Measurements from ENCODE around the gene TCF23.

TCF23 gene

DNA sequence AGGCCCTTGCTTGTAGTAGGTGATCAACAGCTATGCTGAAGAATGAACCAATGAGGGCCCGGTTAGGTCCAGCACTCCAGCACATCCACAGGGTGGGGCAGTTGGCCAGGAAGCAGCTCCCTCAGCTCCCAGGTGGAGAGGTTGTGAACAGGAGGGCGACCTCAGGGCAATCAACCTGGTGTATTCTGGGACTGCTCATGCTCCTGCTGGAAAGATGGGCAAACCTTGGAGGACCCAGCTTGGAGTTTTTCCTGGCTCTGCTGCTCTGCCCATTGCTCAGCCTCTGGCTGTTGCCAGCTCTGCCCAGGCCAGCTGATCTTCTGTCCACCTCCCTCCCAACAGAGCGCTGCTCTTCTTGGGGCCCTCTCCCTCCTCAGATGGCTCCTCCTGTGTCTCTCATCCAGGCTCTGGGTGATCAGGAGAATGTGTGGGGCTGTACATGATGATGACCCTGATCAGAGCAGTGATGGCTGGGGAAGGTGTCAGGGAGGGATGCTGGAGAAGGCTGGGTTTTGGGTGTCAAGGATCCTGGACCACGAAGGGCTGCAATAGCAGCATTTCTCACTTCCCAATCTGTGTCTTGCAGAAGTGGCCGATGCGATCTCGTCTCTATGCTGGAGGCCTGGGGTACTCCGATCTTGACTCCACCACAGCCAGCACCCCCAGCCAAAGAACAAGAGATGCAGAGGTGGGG lies 3.4 kb downstream of the TCF23 start:
- no peak for TF ChIP-seq EZH2phosphoT487 (IDR thresholded peaks at IDR 0.05; ENCODE audit: borderline replicate concordance, low read length)
- TF ChIP-seq, protein P1, sequence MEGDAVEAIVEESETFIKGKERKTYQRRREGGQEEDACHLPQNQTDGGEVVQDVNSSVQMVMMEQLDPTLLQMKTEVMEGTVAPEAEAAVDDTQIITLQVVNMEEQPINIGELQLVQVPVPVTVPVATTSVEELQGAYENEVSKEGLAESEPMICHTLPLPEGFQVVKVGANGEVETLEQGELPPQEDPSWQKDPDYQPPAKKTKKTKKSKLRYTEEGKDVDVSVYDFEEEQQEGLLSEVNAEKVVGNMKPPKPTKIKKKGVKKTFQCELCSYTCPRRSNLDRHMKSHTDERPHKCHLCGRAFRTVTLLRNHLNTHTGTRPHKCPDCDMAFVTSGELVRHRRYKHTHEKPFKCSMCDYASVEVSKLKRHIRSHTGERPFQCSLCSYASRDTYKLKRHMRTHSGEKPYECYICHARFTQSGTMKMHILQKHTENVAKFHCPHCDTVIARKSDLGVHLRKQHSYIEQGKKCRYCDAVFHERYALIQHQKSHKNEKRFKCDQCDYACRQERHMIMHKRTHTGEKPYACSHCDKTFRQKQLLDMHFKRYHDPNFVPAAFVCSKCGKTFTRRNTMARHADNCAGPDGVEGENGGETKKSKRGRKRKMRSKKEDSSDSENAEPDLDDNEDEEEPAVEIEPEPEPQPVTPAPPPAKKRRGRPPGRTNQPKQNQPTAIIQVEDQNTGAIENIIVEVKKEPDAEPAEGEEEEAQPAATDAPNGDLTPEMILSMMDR (IDR thresholded peaks at IDR 0.05; ENCODE audit: low read depth, low read length, poor library complexity, severe bottlenecking), result no peak
- no peak overlapping the region for H3K4me3 ChIP-seq (ENCODE audit: low read length)
- no peaks in the 10 kb centered on the region for H3K79me2 ChIP-seq (ENCODE audit: control insufficient read depth, low read length)
- no peaks in the 10 kb centered on the region for H4K20me1 ChIP-seq (ENCODE audit: control insufficient read depth, insufficient read depth, low read depth, low read length)
- H3F3A ChIP-seq (ENCODE audit: control insufficient read depth, insufficient read depth), result no peaks in the 10 kb centered on the region
- no peaks in the 10 kb centered on the region for H3K4me1 ChIP-seq (ENCODE audit: control insufficient read depth, low read length)
- H3K27ac ChIP-seq (ENCODE audit: low read depth, low read length), result no peak overlapping the region
- no peaks in the 10 kb centered on the region for H3K9me2 ChIP-seq (replicated peaks; ENCODE audit: control insufficient read depth, low read length)
- H3K36me3 ChIP-seq (ENCODE audit: control insufficient read depth, low read length), result no peaks in the 10 kb centered on the region
- H3K4me2 ChIP-seq (ENCODE audit: low read length), result no peak overlapping the region
- no peaks in the 10 kb centered on the region for H3K9me3 ChIP-seq (ENCODE audit: control insufficient read depth, insufficient read depth, low read length)
- H3K27me3 ChIP-seq (ENCODE audit: control insufficient read depth, low read length), result no peaks in the 10 kb centered on the region

DNA sequence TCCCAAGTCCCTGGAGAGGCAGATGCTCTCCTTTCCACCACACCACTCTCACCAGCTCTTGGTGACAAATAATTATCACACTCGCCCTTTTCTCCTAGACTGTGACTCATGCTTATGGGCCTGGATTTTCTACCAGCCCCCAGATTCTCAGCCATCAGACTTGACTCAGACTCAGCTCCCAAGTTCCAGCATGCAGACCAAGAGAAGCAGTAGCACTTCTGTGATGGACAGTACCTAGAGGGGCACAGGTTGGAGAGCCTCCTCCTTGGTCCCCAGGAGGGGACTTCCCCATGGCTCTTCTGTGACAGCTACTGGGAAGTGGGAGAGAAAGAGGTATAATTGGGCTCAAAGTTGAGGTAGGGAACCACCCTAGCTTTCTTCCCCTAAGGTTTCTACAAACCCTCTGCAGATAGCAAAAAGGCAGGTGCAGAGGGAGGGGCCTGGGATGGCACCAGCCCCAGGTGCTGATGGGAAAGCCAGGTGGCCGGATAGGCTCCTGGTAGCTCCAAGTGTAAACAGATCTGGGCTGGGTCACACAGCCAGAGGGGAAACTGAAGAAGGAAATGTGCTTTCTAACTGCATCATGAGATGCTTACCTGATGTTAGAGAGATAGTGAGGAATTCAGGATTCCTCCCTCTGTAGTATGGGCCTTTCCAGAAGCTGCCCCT lies 4.1 kb downstream of the TCF23 start:
- no peaks in the 10 kb centered on the region for H3K27me3 ChIP-seq (ENCODE audit: control insufficient read depth, low read length)
- no peaks in the 10 kb centered on the region for H3K36me3 ChIP-seq (ENCODE audit: control insufficient read depth, low read length)
- H3K79me2 ChIP-seq (ENCODE audit: control insufficient read depth, low read length), result no peaks in the 10 kb centered on the region
- H4K20me1 ChIP-seq (ENCODE audit: control insufficient read depth, insufficient read depth, low read depth, low read length), result no peaks in the 10 kb centered on the region
- no peaks in the 10 kb centered on the region for H3K4me1 ChIP-seq (ENCODE audit: control insufficient read depth, low read length)
- H3K9me3 ChIP-seq (ENCODE audit: control insufficient read depth, insufficient read depth, low read length), result no peaks in the 10 kb centered on the region
- no peak overlapping the region for H3K27ac ChIP-seq (ENCODE audit: low read depth, low read length)
- H3F3A ChIP-seq (ENCODE audit: control insufficient read depth, insufficient read depth), result no peaks in the 10 kb centered on the region; the same call in 1 of the 2 replicates
- TF ChIP-seq EZH2phosphoT487 (IDR thresholded peaks at IDR 0.05; ENCODE audit: borderline replicate concordance, low read length), result no peak
- TF ChIP-seq, protein P1 (IDR thresholded peaks at IDR 0.05; ENCODE audit: low read depth, low read length, poor library complexity, severe bottlenecking), result no peak
- no peaks in the 10 kb centered on the region for H3K9me2 ChIP-seq (replicated peaks; ENCODE audit: control insufficient read depth, low read length)
- H3K4me3 ChIP-seq (ENCODE audit: low read length), result no peak overlapping the region
- no peak overlapping the region for H3K4me2 ChIP-seq (ENCODE audit: low read length)

DNA sequence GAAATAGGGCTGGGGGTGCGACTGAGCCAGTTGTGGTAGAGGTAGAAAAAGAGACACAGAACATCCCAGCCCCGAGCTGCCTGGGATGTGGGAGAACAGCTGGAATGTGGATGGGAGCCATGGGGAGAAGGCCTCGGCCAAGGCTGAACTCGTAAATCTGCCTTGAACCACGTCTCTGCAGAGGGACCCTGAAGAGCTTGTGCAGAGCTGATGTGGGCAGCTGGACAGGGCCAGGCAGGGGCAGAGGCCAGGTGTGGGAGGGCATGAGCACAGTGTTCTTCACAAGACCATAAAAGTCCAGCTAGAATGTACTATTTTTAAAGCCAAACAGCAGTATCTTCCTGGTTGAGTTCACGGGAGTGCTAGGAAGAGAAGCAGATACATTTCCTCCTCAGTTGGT lies 5.7 kb downstream of the TCF23 start:
- Histone ChIP-seq H3K79me2 (ENCODE audit: control insufficient read depth, low read length) (no peaks in the 10 kb centered on the region), H3K4me3 (ENCODE audit: low read length) (no peak overlapping the region), H3K27ac (ENCODE audit: low read depth, low read length) (no peak overlapping the region), H3K9me3 (ENCODE audit: control insufficient read depth, insufficient read depth, low read length) (no peaks in the 10 kb centered on the region), H3F3A (ENCODE audit: control insufficient read depth, insufficient read depth) (no peaks in the 10 kb centered on the region; the same call in 1 of the 2 replicates), H3K4me1 (ENCODE audit: control insufficient read depth, low read length) (no peaks in the 10 kb centered on the region), H3K4me2 (ENCODE audit: low read length) (no peak overlapping the region), H3K36me3 (ENCODE audit: control insufficient read depth, low read length) (no peaks in the 10 kb centered on the region), H3K9me2 (replicated peaks; ENCODE audit: control insufficient read depth, low read length) (no peaks in the 10 kb centered on the region), H4K20me1 (ENCODE audit: control insufficient read depth, insufficient read depth, low read depth, low read length) (no peaks in the 10 kb centered on the region), H3K27me3 (ENCODE audit: control insufficient read depth, low read length) (no peaks in the 10 kb centered on the region)
- no peak for TF ChIP-seq EZH2phosphoT487 (IDR thresholded peaks at IDR 0.05; ENCODE audit: borderline replicate concordance, low read length)

DNA sequence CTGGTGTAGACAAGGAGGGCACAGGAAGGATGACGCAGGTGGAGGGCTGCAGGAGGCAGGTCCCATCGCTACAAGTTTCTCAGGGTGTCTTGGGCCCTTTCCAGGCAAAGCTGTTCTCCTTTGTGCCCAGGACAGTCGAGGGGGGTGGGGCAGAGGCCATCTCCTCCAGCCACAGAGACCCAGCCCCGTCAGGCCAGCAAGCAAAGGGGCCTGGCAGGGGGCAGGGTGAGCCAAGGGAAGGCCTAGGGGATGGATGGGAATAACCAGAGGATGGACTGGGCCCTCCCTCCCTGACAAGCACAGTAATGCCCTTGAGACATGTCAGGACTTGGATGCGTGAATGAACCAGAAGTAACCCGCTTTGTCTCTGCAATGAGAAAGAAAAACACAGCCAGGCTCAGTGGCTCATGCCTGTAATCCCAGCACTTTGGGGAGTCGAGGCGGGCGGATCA lies 6.3 kb downstream of the TCF23 start:
- Histone ChIP-seq H3K4me3 (ENCODE audit: low read length) (no peak overlapping the region), H4K20me1 (ENCODE audit: control insufficient read depth, insufficient read depth, low read depth, low read length) (no peaks in the 10 kb centered on the region), H3K4me2 (ENCODE audit: low read length) (no peak overlapping the region), H3K4me1 (ENCODE audit: control insufficient read depth, low read length) (no peaks in the 10 kb centered on the region), H3K79me2 (ENCODE audit: control insufficient read depth, low read length) (no peaks in the 10 kb centered on the region), H3K36me3 (ENCODE audit: control insufficient read depth, low read length) (no peaks in the 10 kb centered on the region), H3F3A (ENCODE audit: control insufficient read depth, insufficient read depth) (no peaks in the 10 kb centered on the region; the same call in 1 of the 2 replicates), H3K9me2 (replicated peaks; ENCODE audit: control insufficient read depth, low read length) (no peaks in the 10 kb centered on the region), H3K27me3 (ENCODE audit: control insufficient read depth, low read length) (no peaks in the 10 kb centered on the region), H3K27ac (ENCODE audit: low read depth, low read length) (no peak overlapping the region), H3K9me3 (ENCODE audit: control insufficient read depth, insufficient read depth, low read length) (no peaks in the 10 kb centered on the region)
- TF ChIP-seq, protein P1 (IDR thresholded peaks at IDR 0.05; ENCODE audit: low read depth, low read length, poor library complexity, severe bottlenecking), result no peak
- TF ChIP-seq EZH2phosphoT487 (IDR thresholded peaks at IDR 0.05; ENCODE audit: borderline replicate concordance, low read length), result no peak
